GM21717 (cell line): ENCODE data around the gene GRIA3.
"Not testable (repeated sequence)": the region's sequence is repeated elsewhere in the genome, so short reads cannot be mapped to it uniquely, and the experiment has no call there.

Experiments used
- ATAC-seq: cut with Tn5 transposase; IDR thresholded peaks from one replicate; pipeline ENCODE4 v1.9.1; 2021; ENCODE audit warnings: mild to moderate bottlenecking, moderate library complexity; ENCODE audit not compliant: unreplicated experiment

GRIA3 gene

GRCh38 chrX:123518791-123519190 lies 334.7 kb downstream of the GRIA3 start:
- no peak for ATAC-seq

GRCh38 chrX:123525123-123525725 lies 341.1 kb downstream of the GRIA3 start:
- ATAC-seq: no peak

GRCh38 chrX:123530726-123531125 lies 346.6 kb downstream of the GRIA3 start:
- not testable (repeated sequence) for ATAC-seq
